ENCODE measurements around the gene PTPRG. TPM values are rescaled to one million over a fixed set of nuclear protein-coding genes. Genes with fewer than 3 reads are reported as not detected.

Gene PTPRG
- total RNA-seq, 4 donors from 2014 or later = 8.4 to 37.3 (median 14.9) TPM

- WGBS, 2 donors = 67 to 72% methylated on average over 8 of the region's 8 CpGs
- intact Hi-C loops (cut with DNase I; ENCODE audit: low total_unique reads) = no loop called here
- no peak for DNase-seq (ENCODE audit: low spot score in 2 of 2)
- TF ChIP-seq CTCF (IDR thresholded peaks at IDR 0.05) (no peak), POLR2A (IDR thresholded peaks at IDR 0.05) (no peak)
- H3K4me3 ChIP-seq (ENCODE audit: low read depth, poor library complexity, severe bottlenecking) = no peak overlapping the region
These were observed 158.1 kb downstream of the PTPRG start for GRCh38 chr3:61719278-61719977.

GRCh38 chr3:61723038-61723437 is 161.7 kb downstream of the PTPRG start:
- no peak for DNase-seq (ENCODE audit: low spot score in 2 of 2)
- TF ChIP-seq POLR2A (IDR thresholded peaks at IDR 0.05) = no peak
- no peak for TF ChIP-seq CTCF (IDR thresholded peaks at IDR 0.05)
- intact Hi-C loops (cut with DNase I; ENCODE audit: low total_unique reads) = no loop called here
- H3K4me3 ChIP-seq (ENCODE audit: low read depth, poor library complexity, severe bottlenecking) = no peak overlapping the region

- 72 to 86% methylated on average over 2 of the region's 2 CpGs for WGBS, 2 donors
- DNase-seq (ENCODE audit: low spot score in 2 of 2) = no peak
- intact Hi-C loops (cut with DNase I; ENCODE audit: low total_unique reads) = no loop called here
- TF ChIP-seq POLR2A (IDR thresholded peaks at IDR 0.05) (no peak), CTCF (IDR thresholded peaks at IDR 0.05) (no peak)
- no peak overlapping the region for H3K4me3 ChIP-seq (ENCODE audit: low read depth, poor library complexity, severe bottlenecking)
These were observed 162.8 kb downstream of the PTPRG start for GRCh38 chr3:61724183-61724582.

- no peak for DNase-seq (ENCODE audit: low spot score in 2 of 2)
- H3K4me3 ChIP-seq (ENCODE audit: low read depth, poor library complexity, severe bottlenecking) = no peak overlapping the region
- TF ChIP-seq POLR2A (IDR thresholded peaks at IDR 0.05) (no peak), CTCF (IDR thresholded peaks at IDR 0.05) (no peak)
- intact Hi-C loops (cut with DNase I; ENCODE audit: low total_unique reads) = no loop called here
- 93 to 95% methylated on average over 6 of the region's 6 CpGs for WGBS, 2 donors
These were observed 163.4 kb downstream of the PTPRG start for GRCh38 chr3:61724801-61725200.

GRCh38 chr3:61725851-61726333 is 164.5 kb downstream of the PTPRG start:
- WGBS, 2 donors = 89 to 97% methylated on average over 5 of the region's 5 CpGs
- intact Hi-C loops (cut with DNase I; ENCODE audit: low total_unique reads) = no loop called here
- no peak for DNase-seq (ENCODE audit: low spot score in 2 of 2)
- H3K4me3 ChIP-seq (ENCODE audit: low read depth, poor library complexity, severe bottlenecking) = no peak overlapping the region
- no peak for TF ChIP-seq POLR2A (IDR thresholded peaks at IDR 0.05)
- TF ChIP-seq CTCF (IDR thresholded peaks at IDR 0.05) = no peak

- DNase-seq (ENCODE audit: low spot score in 2 of 2) = no peak
- H3K4me3 ChIP-seq (ENCODE audit: low read depth, poor library complexity, severe bottlenecking) = no peak overlapping the region
- 94 to 96% methylated on average over 5 of the region's 5 CpGs for WGBS, 2 donors
- intact Hi-C loops (cut with DNase I; ENCODE audit: low total_unique reads) = no loop called here
- TF ChIP-seq POLR2A (IDR thresholded peaks at IDR 0.05) (no peak), CTCF (IDR thresholded peaks at IDR 0.05) (no peak)
These were observed 166.1 kb downstream of the PTPRG start for GRCh38 chr3:61727435-61727834.
